IMR-90 (cell line): ENCODE data around the gene EAF1. TPM values are rescaled to one million over a fixed set of nuclear protein-coding genes. Genes with fewer than 3 reads are reported as not detected.

Experiments used
- ATAC-seq: fragments of 200-7000 bp; cut with Tn5 transposase; 2 replicates; pipeline ENCODE4 v1.9.1; 2020; ENCODE audit warnings: low read depth, mild to moderate bottlenecking, moderate library complexity
- BruUV-seq: library from RNA; stranded (reverse); fragments of 400-500 nt; replicated peaks from 2 replicates; lab custom pipeline; 2021; lab: Mats Ljungman, UMichigan
- CTCF ChIA-PET: fragments of 300-600 bp; formaldehyde crosslinking; extraction: SDS; loops from one replicate; lab custom pipeline; 2021; ENCODE audit warnings: antibody characterized with exemption; lab: Yijun Ruan, JAX
- POLR2A ChIA-PET: fragments of 300-600 bp; sonication (Branson Sonifier 250); formaldehyde crosslinking; loops from one replicate; lab custom pipeline; 2022; ENCODE audit warnings: antibody characterized with exemption; ENCODE audit not compliant: unreplicated experiment; lab: Charles Lee
- DNase-seq: peaks from one replicate; pipeline ENCODE4 v3.0.0; 2013
- H2AFZ ChIP-seq: replicated peaks from 2 replicates; pipeline ENCODE3; 2013; ENCODE audit warnings: low read length, mild to moderate bottlenecking; ENCODE audit not compliant: poor library complexity
- H2AK5ac ChIP-seq: 2 replicates; pipeline ENCODE4 v1.6.1; 2013; ENCODE audit warnings: low read depth, low read length, inconsistent platforms
- H2AK9ac ChIP-seq: replicated peaks from 2 replicates; pipeline ENCODE3; 2013; ENCODE audit warnings: mild to moderate bottlenecking, low read depth, low read length, moderate library complexity; ENCODE audit not compliant: poor library complexity
- H2BK120ac ChIP-seq: 2 replicates; pipeline ENCODE4 v1.6.1; 2013; ENCODE audit warnings: low read depth, low read length, inconsistent platforms
- H2BK15ac ChIP-seq: 3 replicates; pipeline ENCODE4 v1.6.1; 2013; ENCODE audit warnings: low read depth, low read length, inconsistent platforms
- H2BK20ac ChIP-seq: 2 replicates; pipeline ENCODE4 v1.6.1; 2013; ENCODE audit warnings: low read depth, mild to moderate bottlenecking, inconsistent platforms, low read length, moderate library complexity
- H2BK5ac ChIP-seq: 2 replicates; pipeline ENCODE4 v1.6.1; 2013; ENCODE audit warnings: mild to moderate bottlenecking, low read depth, low read length, inconsistent platforms; ENCODE audit not compliant: poor library complexity, severe bottlenecking
- H3K14ac ChIP-seq: replicated peaks from 2 replicates; pipeline ENCODE4 v1.6.1; 2013; ENCODE audit warnings: low read depth, low read length, inconsistent platforms
- H3K18ac ChIP-seq: 2 replicates; pipeline ENCODE4 v1.6.1; 2013; ENCODE audit warnings: low read depth, low read length, control low read depth
- H3K23ac ChIP-seq: 2 replicates; pipeline ENCODE4 v1.6.1; 2013; ENCODE audit warnings: low read depth, low read length, inconsistent platforms
- H3K27ac ChIP-seq: 2 replicates; pipeline ENCODE4 v1.5.1; 2013; ENCODE audit warnings: mild to moderate bottlenecking, control low read depth, low read length; ENCODE audit not compliant: insufficient read depth
- H3K27me3 ChIP-seq: 2 replicates; pipeline ENCODE4 v1.6.1; 2013; ENCODE audit warnings: low read length; ENCODE audit not compliant: control insufficient read depth, insufficient read depth
- H3K36me3 ChIP-seq: 2 replicates; pipeline ENCODE4 v1.6.1; 2013; ENCODE audit warnings: low read length, mixed read lengths; ENCODE audit not compliant: control insufficient read depth, insufficient read depth
- H3K4ac ChIP-seq: 2 replicates; pipeline ENCODE4 v1.6.1; 2013; ENCODE audit warnings: low read depth, low read length, inconsistent platforms
- H3K4me1 ChIP-seq: 2 replicates; pipeline ENCODE4 v1.6.1; 2013; ENCODE audit warnings: low read length, mixed read lengths; ENCODE audit not compliant: control insufficient read depth, insufficient read depth
- H3K4me2 ChIP-seq: 2 replicates; pipeline ENCODE4 v1.6.1; 2013; ENCODE audit warnings: low read depth, mild to moderate bottlenecking, control low read depth, low read length, moderate library complexity
- H3K4me3 ChIP-seq: 2 replicates; pipeline ENCODE4 v1.5.1; 2013; ENCODE audit warnings: low read depth, mild to moderate bottlenecking, control low read depth, low read length, moderate library complexity; ENCODE audit not compliant: insufficient read depth
- H3K56ac ChIP-seq: 2 replicates; pipeline ENCODE4 v1.6.1; 2013; ENCODE audit warnings: low read length, inconsistent platforms; ENCODE audit not compliant: insufficient read depth; ENCODE audit errors: extremely low read depth
- H3K79me1 ChIP-seq, 2 experiments: 2 replicates each; pipeline ENCODE4 v1.6.1; 2013; ENCODE audit warnings: low read length in 2 of 2, inconsistent platforms in 1 of 2, low read depth in 1 of 2
- H3K9ac ChIP-seq: 2 replicates; pipeline ENCODE4 v1.6.1; 2013; ENCODE audit warnings: low read depth, low read length, control low read depth
- H3K9me1 ChIP-seq: 2 replicates; pipeline ENCODE4 v1.6.1; 2013; ENCODE audit warnings: low read length, inconsistent platforms; ENCODE audit not compliant: insufficient read depth
- H3K9me3 ChIP-seq: 2 replicates; pipeline ENCODE4 v1.6.1; 2013; ENCODE audit warnings: low read length; ENCODE audit not compliant: control insufficient read depth, insufficient read depth
- H4K20me1 ChIP-seq: 2 replicates; pipeline ENCODE4 v1.6.1; 2013; ENCODE audit warnings: low read length, inconsistent platforms; ENCODE audit not compliant: insufficient read depth
- H4K5ac ChIP-seq: 2 replicates; pipeline ENCODE4 v1.6.1; 2013; ENCODE audit warnings: mild to moderate bottlenecking, low read depth, low read length, control low read depth
- H4K8ac ChIP-seq, 2 experiments: 2 replicates each; pipeline ENCODE4 v1.6.1; 2013; ENCODE audit warnings: low read depth in 2 of 2, low read length in 2 of 2, control low read depth in 1 of 2, inconsistent platforms in 1 of 2
- H4K91ac ChIP-seq: 2 replicates; pipeline ENCODE4 v1.6.1; 2013; ENCODE audit warnings: low read depth, low read length, inconsistent platforms; ENCODE audit not compliant: insufficient read depth
- BHLHE40 ChIP-seq: fragments of 150-350 bp; IDR thresholded peaks from 2 replicates; pipeline ENCODE4 v1.6.1; 2016; ENCODE audit warnings: mild to moderate bottlenecking, low read depth, low read length
- CEBPB ChIP-seq: IDR thresholded peaks from 2 replicates; pipeline ENCODE4 v1.6.1; 2012; ENCODE audit warnings: low read depth, low read length, improper control_type of control experiment
- CTCF ChIP-seq: conservative IDR thresholded peaks from 2 replicates; pipeline ENCODE4 v1.5.1; 2012; ENCODE audit warnings: mild to moderate bottlenecking, low read depth, low read length, improper control_type of control experiment
- ELK1 ChIP-seq: fragments of 150-350 bp; IDR thresholded peaks from 2 replicates; pipeline ENCODE4 v1.6.1; 2016; ENCODE audit warnings: low read depth, mild to moderate bottlenecking, low read length, moderate library complexity, borderline replicate concordance
- MAFK ChIP-seq: IDR thresholded peaks from 2 replicates; pipeline ENCODE4 v1.6.1; 2012; ENCODE audit warnings: low read depth, low read length, improper control_type of control experiment
- MAZ ChIP-seq: IDR thresholded peaks from 2 replicates; pipeline ENCODE4 v1.6.1; 2012; ENCODE audit warnings: low read depth, mild to moderate bottlenecking, low read length, improper control_type of control experiment, moderate library complexity, borderline replicate concordance
- POLR2A ChIP-seq: IDR thresholded peaks from 2 replicates; pipeline ENCODE4 v1.6.1; 2012; ENCODE audit warnings: mild to moderate bottlenecking, low read depth, low read length
- RAD21 ChIP-seq: IDR thresholded peaks from 2 replicates; pipeline ENCODE4 v1.6.1; 2012; ENCODE audit warnings: low read length, improper control_type of control experiment
- RCOR1 ChIP-seq: IDR thresholded peaks from 2 replicates; pipeline ENCODE4 v1.6.1; 2012; ENCODE audit warnings: mild to moderate bottlenecking, low read length, improper control_type of control experiment; ENCODE audit not compliant: insufficient replicate concordance
- SMC3 ChIP-seq: fragments of 150-350 bp; IDR thresholded peaks from 2 replicates; pipeline ENCODE4 v1.6.1; 2016; ENCODE audit warnings: low read depth, mild to moderate bottlenecking, antibody characterized with exemption, low read length, moderate library complexity
- WGBS, 2 experiments: methylation state at CpG; one replicate each; pipeline versions ENCODE4 v1.1.5 to v1.1.7; 2013; ENCODE audit warnings: missing lambda C conversion rate in 2 of 2; ENCODE audit not compliant: insufficient read length in 1 of 2; ENCODE audit errors: extremely low coverage in 2 of 2; 5-methylcytosine and 5-hydroxymethylcytosine counted together
- dilution Hi-C: fragments of 300-500 bp; cut with HindIII; formaldehyde crosslinking; loops from one replicate; pipeline ENCODE4 v1.14.3; 2018; ENCODE audit warnings: low sequenced_read_pairs; ENCODE audit not compliant: unreplicated experiment
- in situ Hi-C: fragments of 300-500 bp; cut with MboI; formaldehyde crosslinking; loops from 3 replicates; pipeline ENCODE4 v1.14.3; 2019; ENCODE audit warnings: low sequenced_read_pairs, inconsistent platforms, mixed read lengths
- intact Hi-C: fragments of 100-400 bp; cut with micrococcal nuclease; formaldehyde crosslinking; loops from 2 replicates; pipeline ENCODE4 v1.10.0; 2022
- polyA plus RNA-seq, 3 experiments: library from polyadenylated mRNA; depleted of rRNA; stranded (reverse); fragments of >200 nt; gene quantifications; 2 replicates each; pipeline ENCODE4 v1.2.3, GENCODE V29; 2012; ENCODE audit warnings: low replicate concordance in 1 of 3
- total RNA-seq: library from RNA; depleted of rRNA; stranded (reverse); fragments of >200 nt; gene quantifications from 2 replicates; pipeline ENCODE4 v1.2.3, GENCODE V29; 2012

The EAF1 gene
- total and polyA plus RNA-seq, 2 of the 4 experiments (the other 2 are of a cell fraction), result 7.0 to 21.3 TPM

GRCh38 chr3:15471861-15472260, 44.5 kb downstream of the EAF1 start:
- Histone ChIP-seq H2AK9ac (no peak overlapping the region), H3K27ac (no peak overlapping the region), H3K9ac (no peak overlapping the region), H3K23ac (no peak overlapping the region), H2BK15ac (no peak overlapping the region), H2BK5ac (no peak overlapping the region), H3K27me3 (no peaks in the 10 kb centered on the region; the same call in 1 of the 2 replicates), H3K9me1 (no peaks in the 10 kb centered on the region), H4K8ac (no peak overlapping the region), H2BK120ac (no peak overlapping the region), H2BK20ac (no peak overlapping the region), H4K5ac (no peak overlapping the region), H3K9me3 (no peaks in the 10 kb centered on the region), H3K4me1 (no peaks in the 10 kb centered on the region), H2AFZ (no peak overlapping the region), H4K91ac (no peak overlapping the region), H3K14ac (no peak overlapping the region), H3K4ac (no peak overlapping the region), H3K4me3 (no peak overlapping the region), H4K20me1 (no peaks in the 10 kb centered on the region), H3K4me2 (no peak overlapping the region), H3K56ac (no peak overlapping the region), H2AK5ac (no peak overlapping the region), H3K18ac (no peak overlapping the region), H3K79me1 (no peaks in the 10 kb centered on the region), H3K36me3 (no peaks in the 10 kb centered on the region)
- TF ChIP-seq RCOR1, result no peak
- no peak for TF ChIP-seq SMC3
- no peak for TF ChIP-seq ELK1
- no peak for TF ChIP-seq RAD21
- no peak for TF ChIP-seq POLR2A
- TF ChIP-seq BHLHE40, result no peak
- no peak for TF ChIP-seq CTCF
- no peak for TF ChIP-seq CEBPB
- no peak for TF ChIP-seq MAFK
- TF ChIP-seq MAZ, result no peak
- DNase-seq, result no peak
- intact Hi-C loops (no loop called here), dilution Hi-C loops (no loop called here), in situ Hi-C loops (no loop called here)
- BruUV-seq, result no TSS peak
- no peak for ATAC-seq
- WGBS, 2 experiments, result no CpG with 5 or more reads among the region's 3 CpGs
- POLR2A ChIA-PET, result no interaction called here
- CTCF ChIA-PET, result interaction anchor here (1.2 kb wide), 1 partner anchor 9 kb away, joined by 4 read pairs; no protein-coding TSS in a partner anchor
